RWPE1 (cell line): ENCODE data around the gene GPR25.

ENCODE experiments used
- CTCF ChIA-PET: fragments of 350-600 bp; sonication (Branson Sonifier 250); formaldehyde crosslinking; extraction: SDS; loops from one replicate; lab custom pipeline; 2021; lab: Yijun Ruan, JAX
- POLR2A ChIA-PET: fragments of 400-600 bp; formaldehyde crosslinking; extraction: SDS; loops from one replicate; lab custom pipeline; 2020; ENCODE audit warnings: antibody characterized with exemption; ENCODE audit not compliant: low non-redundant PET; lab: Yijun Ruan, JAX
- DNase-seq: peaks from one replicate; pipeline ENCODE4 v3.0.0; 2012; ENCODE audit warnings: low spot score
- H3K27ac ChIP-seq: fragments of 450-650 bp; 2 replicates; pipeline ENCODE4 v1.5.1; 2017
- CTCF ChIP-seq: fragments of 450-650 bp; conservative IDR thresholded peaks from 2 replicates; pipeline ENCODE4 v1.5.1; 2017; ENCODE audit warnings: low read depth, mild to moderate bottlenecking

Gene GPR25

GRCh38 chr1:200869376-200869752 is 3.4 kb upstream of the GPR25 start:
- ChIA-PET POLR2A (no interaction called here), CTCF (no interaction called here)
- DNase-seq: no peak
- H3K27ac ChIP-seq: no peak overlapping the region
- no peak for TF ChIP-seq CTCF

- POLR2A ChIA-PET: no interaction called here
- no peak for TF ChIP-seq CTCF
- no peak overlapping the region for H3K27ac ChIP-seq
These were observed 2.9 kb upstream of the GPR25 start for GRCh38 chr1:200869753-200870391.

DNA sequence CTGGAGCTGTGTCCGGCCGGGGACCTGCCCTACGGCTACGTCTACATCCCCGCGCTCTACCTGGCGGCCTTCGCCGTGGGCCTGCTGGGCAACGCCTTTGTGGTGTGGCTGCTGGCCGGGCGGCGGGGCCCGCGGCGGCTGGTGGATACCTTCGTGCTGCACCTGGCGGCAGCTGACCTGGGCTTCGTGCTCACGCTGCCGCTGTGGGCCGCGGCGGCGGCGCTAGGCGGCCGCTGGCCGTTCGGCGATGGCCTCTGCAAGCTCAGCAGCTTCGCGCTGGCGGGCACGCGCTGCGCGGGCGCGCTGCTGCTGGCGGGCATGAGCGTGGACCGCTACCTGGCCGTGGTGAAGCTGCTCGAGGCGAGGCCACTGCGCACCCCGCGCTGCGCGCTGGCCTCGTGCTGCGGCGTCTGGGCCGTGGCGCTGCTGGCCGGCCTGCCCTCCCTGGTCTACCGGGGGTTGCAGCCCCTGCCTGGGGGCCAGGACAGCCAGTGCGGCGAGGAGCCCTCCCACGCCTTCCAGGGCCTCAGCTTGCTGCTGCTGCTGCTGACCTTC is 412 bp downstream of the GPR25 start:
- POLR2A ChIA-PET: no interaction called here
- CTCF ChIA-PET: no interaction called here
- no peak overlapping the region for H3K27ac ChIP-seq
- no peak for DNase-seq
- no peak for TF ChIP-seq CTCF

More at GRCh38 chr1:200869753-200870391, 2.9 kb upstream of the GPR25 start:
- DNase-seq: no peak
- CTCF ChIA-PET: no interaction called here

- no peak for TF ChIP-seq CTCF
- CTCF ChIA-PET: no interaction called here
These were observed 1.1 kb downstream of the GPR25 start for GRCh38 chr1:200873671-200874397.

GRCh38 chr1:200874694-200875093 is 1.9 kb downstream of the GPR25 start:
- CTCF ChIA-PET: no interaction called here
- no peak overlapping the region for H3K27ac ChIP-seq
- TF ChIP-seq CTCF: no peak
- DNase-seq: no peak
- POLR2A ChIA-PET: no interaction called here

More at GRCh38 chr1:200873671-200874397, 1.1 kb downstream of the GPR25 start:
- POLR2A ChIA-PET: no interaction called here
- no peak overlapping the region for H3K27ac ChIP-seq
- DNase-seq: no peak

DNA sequence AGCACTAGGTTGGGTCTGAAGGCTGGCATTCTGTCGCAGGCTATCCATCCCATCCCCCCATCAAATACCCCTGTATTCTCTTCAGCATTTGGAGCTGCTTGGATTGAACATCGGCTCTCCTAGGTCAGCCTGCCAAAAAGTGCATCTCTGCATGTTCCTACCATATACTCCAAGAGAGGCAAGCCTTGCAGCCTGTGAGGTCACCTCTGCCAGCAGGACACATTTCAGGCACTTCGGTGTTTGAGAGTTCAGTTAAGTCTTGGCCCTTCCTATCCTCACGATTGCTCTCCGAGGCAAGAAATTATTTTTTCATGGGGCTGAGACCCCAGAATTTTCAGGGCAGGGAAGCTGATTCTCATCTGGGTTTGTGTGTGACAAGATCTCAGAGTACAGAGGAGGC is 2.6 kb downstream of the GPR25 start:
- no peak for DNase-seq
- POLR2A ChIA-PET: no interaction called here
- H3K27ac ChIP-seq: no peak overlapping the region
- CTCF ChIA-PET: no interaction called here
- no peak for TF ChIP-seq CTCF
